ENCODE measurements around the gene IDI1.

DNA sequence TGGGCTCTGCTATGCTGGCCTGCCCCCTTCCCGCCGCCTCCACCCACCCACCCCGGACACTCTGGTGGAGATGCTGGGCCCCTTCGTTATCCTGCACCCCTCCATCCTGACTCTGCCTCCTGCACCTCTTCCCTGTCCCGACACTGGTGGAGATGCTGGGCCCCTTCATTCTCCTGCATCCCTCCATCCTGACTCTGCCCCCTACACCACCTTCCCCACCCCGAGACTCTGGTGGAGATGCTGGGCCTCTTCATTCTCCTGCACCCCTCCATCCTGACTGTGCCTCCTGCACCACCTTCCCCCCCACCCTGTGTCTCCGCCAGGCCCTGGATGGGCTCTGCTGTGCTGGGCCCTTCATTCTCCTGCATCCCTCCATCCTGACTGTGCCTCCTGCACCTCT is 38.2 kb downstream of the IDI1 start:
- TF ChIP-seq, protein P1, sequence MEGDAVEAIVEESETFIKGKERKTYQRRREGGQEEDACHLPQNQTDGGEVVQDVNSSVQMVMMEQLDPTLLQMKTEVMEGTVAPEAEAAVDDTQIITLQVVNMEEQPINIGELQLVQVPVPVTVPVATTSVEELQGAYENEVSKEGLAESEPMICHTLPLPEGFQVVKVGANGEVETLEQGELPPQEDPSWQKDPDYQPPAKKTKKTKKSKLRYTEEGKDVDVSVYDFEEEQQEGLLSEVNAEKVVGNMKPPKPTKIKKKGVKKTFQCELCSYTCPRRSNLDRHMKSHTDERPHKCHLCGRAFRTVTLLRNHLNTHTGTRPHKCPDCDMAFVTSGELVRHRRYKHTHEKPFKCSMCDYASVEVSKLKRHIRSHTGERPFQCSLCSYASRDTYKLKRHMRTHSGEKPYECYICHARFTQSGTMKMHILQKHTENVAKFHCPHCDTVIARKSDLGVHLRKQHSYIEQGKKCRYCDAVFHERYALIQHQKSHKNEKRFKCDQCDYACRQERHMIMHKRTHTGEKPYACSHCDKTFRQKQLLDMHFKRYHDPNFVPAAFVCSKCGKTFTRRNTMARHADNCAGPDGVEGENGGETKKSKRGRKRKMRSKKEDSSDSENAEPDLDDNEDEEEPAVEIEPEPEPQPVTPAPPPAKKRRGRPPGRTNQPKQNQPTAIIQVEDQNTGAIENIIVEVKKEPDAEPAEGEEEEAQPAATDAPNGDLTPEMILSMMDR (IDR thresholded peaks at IDR 0.05), result no peak
- TF ChIP-seq POLR2A (IDR thresholded peaks at IDR 0.05), result no peak
